Activated T-cell treated with anti-CD3 and anti-CD28 coated beads, Interleukin-2, amount 50 U/mL, for 72 hours (primary cell): ENCODE results near the gene SKIC8. TPM values are rescaled to one million over a fixed set of nuclear protein-coding genes. Genes with fewer than 3 reads are reported as not detected.

Experiments
- ATAC-seq, 2 donors: fragments of 150-1000 bp; cut with Tn5 transposase; replicated peaks in 1 of 2; 2 replicates each; pipeline ENCODE4 v1.10.0; 2021; ENCODE audit warnings: moderate library complexity in 2 of 2, mild to moderate bottlenecking in 1 of 2
- DNase-seq, 2 donors: peaks; one replicate each; pipeline ENCODE4 v3.0.0; 2021 to 2022; ENCODE audit warnings: mixed read lengths in 1 of 2
- H3K27ac Mint-ChIP-seq: one replicate; pipeline ENCODE4 v1.8.0; 2022; ENCODE audit warnings: mild to moderate bottlenecking, moderate library complexity, mixed read lengths
- H3K27me3 Mint-ChIP-seq: one replicate; pipeline ENCODE4 v1.8.0; 2022; ENCODE audit warnings: low read depth, mixed read lengths
- H3K36me3 Mint-ChIP-seq, 2 donors: one replicate each; pipeline ENCODE4 v1.8.0; 2022; ENCODE audit warnings: mixed read lengths in 2 of 2, mild to moderate bottlenecking in 1 of 2; ENCODE audit not compliant: insufficient read depth in 2 of 2
- H3K4me1 Mint-ChIP-seq: one replicate; pipeline ENCODE4 v1.8.0; 2022; ENCODE audit warnings: low read depth, mixed read lengths
- H3K4me3 Mint-ChIP-seq, 2 donors: one replicate each; pipeline ENCODE4 v1.8.0; 2022; ENCODE audit warnings: mild to moderate bottlenecking in 2 of 2, mixed read lengths in 2 of 2, moderate library complexity in 2 of 2
- H3K9me3 Mint-ChIP-seq, 2 donors: one replicate each; pipeline ENCODE4 v1.8.0; 2022; ENCODE audit warnings: mixed read lengths in 2 of 2
- total RNA-seq, 2 donors: library from RNA; stranded (reverse); gene quantifications; one replicate each; pipeline ENCODE4 v1.2.3, GENCODE V29; 2022

SKIC8 gene
- total RNA-seq, 2 donors from 2014 or later: 31.0 to 31.3 TPM

DNA sequence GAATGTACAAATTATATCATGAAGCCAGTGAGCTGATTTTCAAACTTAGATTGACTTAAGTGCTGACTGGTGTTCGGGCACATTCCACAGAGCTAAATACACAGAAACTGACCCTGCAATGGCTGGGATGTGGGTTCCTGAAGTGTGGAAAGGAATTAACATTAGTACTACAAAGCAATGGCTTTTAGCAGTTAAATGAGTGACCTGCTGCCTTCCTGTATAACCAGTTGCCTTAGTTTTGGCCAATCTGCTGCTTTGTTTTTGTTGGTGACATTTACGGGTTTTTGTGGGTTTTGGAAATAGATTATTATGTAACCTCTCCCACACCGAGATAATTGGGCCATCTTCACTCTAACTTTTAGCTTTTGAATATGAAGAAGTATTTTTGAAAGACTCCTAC lies 2.4 kb upstream of the SKIC8 start:
- Mint-ChIP-seq H3K27ac (no peak overlapping the region), H3K36me3 (peaks cover 0 to 1% of the 10 kb centered on the region in 2 donors), H3K27me3 (peaks cover 5% of the 10 kb centered on the region), H3K4me1 (peaks cover 53% of the 10 kb centered on the region), H3K9me3 (no peaks in the 10 kb centered on the region), H3K4me3 (peak overlapping the region in 1 of 2 donors; percentile 17)
- DNase-seq (no peak), ATAC-seq (no peak)

DNA sequence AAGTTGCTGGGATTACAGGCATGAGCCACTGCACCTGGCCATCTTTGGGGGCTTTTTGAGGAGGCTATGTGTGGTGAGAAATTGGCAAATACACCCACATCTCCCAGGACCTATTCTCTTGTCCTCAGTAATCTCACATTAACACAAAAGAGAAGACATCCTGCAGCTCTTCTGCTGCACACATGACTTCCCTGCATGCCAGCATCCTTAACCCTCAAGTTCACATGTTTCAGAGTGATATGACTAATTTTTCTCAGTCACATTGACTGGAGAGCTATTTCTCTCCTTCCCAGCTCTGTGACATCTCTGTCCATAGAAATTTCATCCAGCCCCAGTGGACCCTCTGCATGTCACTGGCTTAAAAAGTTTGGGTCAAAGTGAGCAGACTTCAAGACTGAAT lies 1.9 kb upstream of the SKIC8 start:
- H3K27ac Mint-ChIP-seq: peak overlapping the region; percentile 2
- H3K4me1 Mint-ChIP-seq: peaks cover 53% of the 10 kb centered on the region
- peaks cover 0 to 1% of the 10 kb centered on the region in 2 donors for H3K36me3 Mint-ChIP-seq
- ATAC-seq (no peak), DNase-seq (no peak)
- no peaks in the 10 kb centered on the region for H3K9me3 Mint-ChIP-seq
- H3K27me3 Mint-ChIP-seq: peaks cover 5% of the 10 kb centered on the region
- H3K4me3 Mint-ChIP-seq: peak overlapping the region; percentile 17 to 21

DNA sequence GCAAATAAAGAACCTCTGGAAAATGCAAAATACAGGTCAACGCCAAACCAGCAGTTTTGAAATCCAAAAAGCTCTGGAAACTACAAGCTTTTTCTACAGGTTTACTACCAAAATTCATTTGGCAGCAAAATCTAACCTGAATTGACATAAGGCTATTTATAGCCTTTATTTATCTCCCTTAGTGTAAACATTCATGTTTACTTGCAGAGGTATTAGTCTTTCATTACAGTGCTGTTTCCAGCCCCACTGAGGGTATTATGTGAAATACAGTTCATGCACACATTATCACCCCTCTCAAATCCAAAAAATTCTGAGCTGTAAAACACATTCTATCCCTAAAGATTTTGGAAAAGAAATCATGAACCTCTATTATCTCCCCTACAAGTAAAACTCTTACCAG lies 7.2 kb downstream of the SKIC8 start:
- no peak for DNase-seq
- Mint-ChIP-seq H3K9me3 (no peaks in the 10 kb centered on the region), H3K36me3 (peaks cover 0 to 10% of the 10 kb centered on the region in 2 donors), H3K4me3 (no peak overlapping the region), H3K27me3 (no peaks in the 10 kb centered on the region), H3K4me1 (peaks cover 6% of the 10 kb centered on the region), H3K27ac (no peak overlapping the region)
- ATAC-seq: no peak

DNA sequence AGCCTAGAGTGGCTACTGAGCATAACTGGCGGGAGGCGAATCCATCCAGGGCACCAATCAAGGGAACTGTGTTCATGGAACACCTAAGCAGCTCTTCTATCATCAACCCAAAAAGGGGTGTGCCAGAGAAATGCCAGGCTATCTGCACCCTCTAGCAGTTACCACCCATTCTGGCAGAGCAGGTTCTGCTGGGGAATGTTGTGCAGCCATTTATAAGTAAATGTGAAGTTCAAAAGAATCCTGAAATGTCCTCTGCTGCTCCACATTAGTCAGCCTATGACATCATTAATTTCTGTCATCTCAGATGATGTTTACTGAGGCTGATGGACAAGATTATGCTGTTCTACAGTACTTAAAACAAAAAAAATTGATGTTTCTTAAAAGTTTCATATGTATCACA lies 7.7 kb downstream of the SKIC8 start:
- no peaks in the 10 kb centered on the region for H3K27me3 Mint-ChIP-seq
- no peaks in the 10 kb centered on the region for H3K9me3 Mint-ChIP-seq
- no peak overlapping the region for H3K4me3 Mint-ChIP-seq
- ATAC-seq: no peak
- H3K27ac Mint-ChIP-seq: no peak overlapping the region
- DNase-seq: no peak
- peaks cover 6% of the 10 kb centered on the region for H3K4me1 Mint-ChIP-seq
- H3K36me3 Mint-ChIP-seq: peaks cover 0 to 11% of the 10 kb centered on the region in 2 donors

DNA sequence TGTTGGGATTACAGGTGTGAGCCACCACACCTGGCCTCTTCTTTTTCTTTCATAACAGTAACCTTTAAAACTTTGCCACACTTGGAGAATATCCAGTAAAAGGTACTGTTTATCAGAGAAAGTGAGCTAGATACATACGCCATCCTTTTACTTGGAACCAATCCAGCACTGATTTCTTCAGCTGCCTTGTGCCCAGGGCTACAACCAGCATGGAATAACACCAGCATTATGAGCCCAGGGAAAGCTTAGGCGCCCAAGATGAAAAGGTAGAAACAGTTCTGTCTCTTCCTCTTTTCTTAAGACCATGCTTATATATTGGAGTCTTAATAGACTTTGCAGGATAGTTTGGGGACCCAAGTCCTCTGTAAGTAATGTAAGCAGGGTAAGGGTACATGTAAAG lies 8.4 kb downstream of the SKIC8 start:
- no peaks in the 10 kb centered on the region for H3K9me3 Mint-ChIP-seq
- ATAC-seq: no peak
- H3K27me3 Mint-ChIP-seq: no peaks in the 10 kb centered on the region
- peaks cover 0 to 13% of the 10 kb centered on the region in 2 donors for H3K36me3 Mint-ChIP-seq
- no peak overlapping the region for H3K4me3 Mint-ChIP-seq
- H3K4me1 Mint-ChIP-seq: peaks cover 6% of the 10 kb centered on the region
- H3K27ac Mint-ChIP-seq: no peak overlapping the region
- DNase-seq: no peak

DNA sequence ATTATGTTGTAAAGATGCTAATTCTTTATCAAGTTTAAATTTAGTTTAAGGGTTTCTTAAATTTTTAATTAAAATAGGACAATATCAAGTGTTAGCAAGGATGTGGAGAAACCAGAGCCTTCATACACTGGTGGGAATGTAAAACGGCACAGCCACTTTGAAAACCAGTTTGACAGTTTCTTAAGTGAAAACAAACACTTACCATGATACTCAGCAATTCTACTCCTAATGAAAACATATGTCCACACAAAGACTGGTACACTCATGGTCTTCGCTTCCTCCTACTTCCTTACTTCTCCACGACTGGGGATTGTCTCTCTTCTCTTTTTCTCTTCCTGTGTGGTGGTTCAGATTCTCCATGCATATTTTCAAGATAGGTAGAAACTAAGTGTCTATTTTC lies 9.2 kb downstream of the SKIC8 start:
- no peak for DNase-seq
- Mint-ChIP-seq H3K27me3 (no peaks in the 10 kb centered on the region), H3K27ac (no peak overlapping the region), H3K4me1 (peaks cover 3% of the 10 kb centered on the region), H3K36me3 (peaks cover 0 to 19% of the 10 kb centered on the region in 2 donors), H3K9me3 (no peaks in the 10 kb centered on the region), H3K4me3 (no peak overlapping the region)
- ATAC-seq: no peak

DNA sequence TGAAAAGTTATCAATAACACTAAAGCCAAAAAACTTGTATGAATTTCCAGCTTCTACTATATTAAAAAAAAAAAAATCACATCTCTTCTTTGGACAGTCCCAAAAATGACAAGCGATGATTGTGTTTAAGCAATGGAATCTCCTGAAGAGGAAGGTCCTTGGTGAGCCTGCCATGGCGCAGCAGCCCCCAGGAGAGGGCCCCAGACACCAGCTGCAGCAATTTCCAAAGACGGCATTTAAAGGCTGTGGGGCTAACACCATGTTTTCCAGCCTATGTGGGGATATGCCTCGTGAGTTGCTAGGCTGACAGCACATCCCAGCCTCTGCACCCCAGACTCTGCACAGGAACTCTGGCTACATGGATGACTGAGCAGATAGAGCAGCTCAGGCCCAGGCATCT lies 14.7 kb downstream of the SKIC8 start:
- Mint-ChIP-seq H3K27ac (no peak overlapping the region), H3K36me3 (peaks cover 2 to 16% of the 10 kb centered on the region in 2 donors), H3K4me3 (no peak overlapping the region), H3K9me3 (no peaks in the 10 kb centered on the region), H3K27me3 (no peaks in the 10 kb centered on the region), H3K4me1 (no peaks in the 10 kb centered on the region)
- ATAC-seq (no peak), DNase-seq (no peak)

DNA sequence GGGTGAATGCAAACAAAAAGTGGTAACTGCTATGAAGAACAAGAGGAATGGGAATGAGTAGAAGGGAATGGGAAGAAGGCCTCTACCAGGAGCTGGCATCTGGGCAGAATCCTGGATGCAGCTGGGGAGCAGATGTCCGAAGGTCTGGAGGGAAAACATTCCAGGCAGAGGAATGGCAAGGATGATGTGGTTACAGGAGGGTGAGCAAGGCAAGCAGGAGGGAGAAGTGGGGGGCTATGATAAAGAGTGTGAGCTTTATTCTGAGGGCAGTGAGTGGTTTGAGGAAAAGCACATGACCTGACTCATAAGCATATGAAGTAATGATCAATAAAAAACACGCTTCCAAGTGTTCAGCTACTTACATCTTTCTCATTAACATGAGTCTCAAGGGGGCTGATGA lies 17.1 kb downstream of the SKIC8 start:
- DNase-seq (no peak), ATAC-seq (no peak)
- H3K27me3 Mint-ChIP-seq: no peaks in the 10 kb centered on the region
- H3K9me3 Mint-ChIP-seq: no peaks in the 10 kb centered on the region
- H3K4me1 Mint-ChIP-seq: no peaks in the 10 kb centered on the region
- H3K4me3 Mint-ChIP-seq: no peak overlapping the region
- H3K36me3 Mint-ChIP-seq: peaks cover 2 to 19% of the 10 kb centered on the region in 2 donors
- no peak overlapping the region for H3K27ac Mint-ChIP-seq

DNA sequence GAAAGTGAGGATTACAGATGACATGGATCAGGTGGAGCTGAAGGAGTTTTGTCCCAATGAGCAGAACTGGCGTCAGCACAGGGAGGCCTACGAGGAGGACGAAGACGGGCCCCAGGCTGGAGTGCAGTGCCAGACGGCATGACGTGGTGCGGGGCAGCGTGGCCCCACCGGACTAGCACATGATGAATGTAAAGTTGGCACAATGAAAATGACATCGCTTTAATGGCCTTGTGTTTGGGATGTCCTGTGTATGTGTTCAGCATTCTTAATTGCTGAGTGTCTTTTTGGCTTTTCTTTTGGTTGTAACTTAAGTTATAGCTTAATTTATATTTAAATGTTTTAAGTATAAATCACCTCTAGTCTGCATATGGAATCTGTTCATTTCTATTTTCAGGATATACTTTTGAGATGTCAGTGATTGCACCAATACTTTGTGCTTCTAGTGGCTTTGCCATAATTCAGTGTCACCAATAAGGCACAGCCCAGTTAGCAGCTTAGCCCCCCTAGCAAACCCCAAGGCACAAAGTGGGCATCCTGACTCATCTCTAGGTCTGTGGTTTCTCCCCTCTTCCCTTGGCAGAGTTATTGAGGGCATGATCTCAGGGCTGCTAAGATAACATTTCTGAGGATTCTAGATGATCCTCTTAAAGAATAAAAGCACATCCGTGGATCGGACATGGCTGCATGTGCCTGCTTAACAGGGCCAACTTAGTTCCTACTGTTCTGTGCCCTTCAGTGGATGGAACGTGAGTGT lies 18.9 kb downstream of the SKIC8 start:
- Mint-ChIP-seq H3K27me3 (no peaks in the 10 kb centered on the region), H3K9me3 (no peaks in the 10 kb centered on the region), H3K4me1 (no peaks in the 10 kb centered on the region), H3K27ac (no peak overlapping the region), H3K36me3 (peaks cover 2 to 10% of the 10 kb centered on the region in 2 donors), H3K4me3 (no peak overlapping the region)
- DNase-seq: no peak
- ATAC-seq: no peak

DNA sequence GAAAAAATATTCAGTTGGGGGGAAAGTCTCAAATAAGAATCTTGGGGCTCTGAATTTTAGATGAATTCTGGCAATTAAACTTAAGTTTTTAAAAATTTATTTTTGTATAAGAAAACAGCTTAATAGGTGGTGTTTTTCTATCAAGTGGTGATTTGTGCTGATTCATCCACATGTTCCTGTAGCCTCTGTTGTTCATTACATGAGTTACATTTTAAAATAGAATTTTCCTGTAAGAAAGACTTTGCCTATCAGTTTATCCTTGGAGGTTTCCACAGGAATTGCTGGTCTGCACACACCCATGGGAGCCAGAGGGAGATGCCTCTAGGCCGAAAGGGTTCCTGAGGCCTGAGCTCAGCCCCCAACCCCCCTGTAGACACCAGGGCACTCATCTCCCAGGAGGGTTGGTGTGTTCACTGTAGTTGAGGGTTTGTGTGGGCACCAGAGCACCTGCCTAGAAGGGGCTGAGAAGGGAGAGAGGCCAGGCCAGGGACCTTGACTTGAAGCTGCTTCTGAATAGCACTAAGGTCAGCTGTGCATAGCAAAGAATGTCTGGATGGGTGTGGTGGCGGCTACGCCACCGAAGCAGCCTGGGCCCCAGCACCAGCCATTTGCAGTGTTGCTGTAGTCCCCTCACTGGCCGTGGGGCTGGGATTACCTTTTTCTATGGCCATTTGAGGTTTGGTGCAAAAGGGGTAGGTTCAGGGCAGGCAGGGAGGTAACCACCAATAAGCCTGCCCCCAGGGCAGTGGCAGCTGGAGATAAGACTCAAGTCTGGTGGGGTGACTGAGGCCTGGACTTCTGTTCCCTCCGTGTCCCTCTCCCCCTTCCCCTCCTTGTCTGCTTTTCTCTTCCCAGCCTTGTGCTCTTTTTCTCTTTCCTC lies 23.1 kb downstream of the SKIC8 start:
- Mint-ChIP-seq H3K36me3 (peaks cover 0 to 8% of the 10 kb centered on the region in 2 donors), H3K4me1 (no peaks in the 10 kb centered on the region), H3K27me3 (no peaks in the 10 kb centered on the region), H3K4me3 (no peak overlapping the region), H3K9me3 (no peaks in the 10 kb centered on the region), H3K27ac (peak overlapping the region; percentile 46)
- ATAC-seq (no peak), DNase-seq (no peak)

DNA sequence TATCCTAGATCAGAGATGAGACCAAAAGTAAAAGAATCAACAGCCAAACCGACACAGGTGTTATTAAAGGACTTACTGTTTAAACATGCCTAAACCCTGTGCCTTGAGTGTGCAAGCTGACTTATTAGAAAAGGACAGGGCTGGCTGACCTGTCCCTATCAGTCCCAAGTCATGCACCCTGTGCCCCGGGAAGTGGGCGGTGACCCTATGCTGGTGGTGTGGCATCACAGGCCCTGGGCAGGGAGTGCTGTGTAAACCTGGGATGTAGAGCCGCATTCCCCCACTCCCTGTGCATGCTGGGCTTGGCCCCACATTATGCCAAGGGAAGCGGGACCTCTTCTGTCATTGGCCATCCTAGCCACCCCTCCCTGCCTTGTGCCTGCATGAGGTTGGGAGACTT lies 24.4 kb downstream of the SKIC8 start:
- Mint-ChIP-seq H3K27ac (no peak overlapping the region), H3K9me3 (no peaks in the 10 kb centered on the region), H3K27me3 (no peaks in the 10 kb centered on the region), H3K36me3 (peaks cover 0 to 8% of the 10 kb centered on the region in 2 donors), H3K4me1 (no peaks in the 10 kb centered on the region), H3K4me3 (no peak overlapping the region)
- DNase-seq (no peak), ATAC-seq (no peak)

DNA sequence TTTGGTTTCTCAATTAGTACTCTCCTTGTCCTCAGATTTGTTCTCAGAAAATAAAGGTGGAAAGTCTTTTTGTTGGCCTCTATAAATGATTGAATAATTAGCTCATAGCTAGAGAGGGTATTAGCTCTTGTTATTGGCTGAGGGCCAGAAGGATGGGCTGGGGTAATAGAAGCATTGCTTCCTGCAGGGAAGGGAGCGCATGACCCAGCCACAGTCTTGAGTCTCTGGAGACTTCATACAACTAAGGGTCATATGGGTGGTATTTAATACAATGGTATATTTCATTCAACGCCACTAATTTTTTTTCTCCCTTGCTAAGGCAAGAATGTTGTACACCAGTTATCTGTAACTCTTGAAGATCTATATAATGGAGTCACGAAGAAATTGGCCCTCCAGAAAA lies 26.6 kb downstream of the SKIC8 start:
- no peaks in the 10 kb centered on the region for H3K27me3 Mint-ChIP-seq
- no peak for DNase-seq
- no peaks in the 10 kb centered on the region for H3K9me3 Mint-ChIP-seq
- H3K4me1 Mint-ChIP-seq: peaks cover 10% of the 10 kb centered on the region
- no peak overlapping the region for H3K4me3 Mint-ChIP-seq
- no peak for ATAC-seq
- H3K36me3 Mint-ChIP-seq: peaks cover 0 to 3% of the 10 kb centered on the region in 2 donors
- no peak overlapping the region for H3K27ac Mint-ChIP-seq

DNA sequence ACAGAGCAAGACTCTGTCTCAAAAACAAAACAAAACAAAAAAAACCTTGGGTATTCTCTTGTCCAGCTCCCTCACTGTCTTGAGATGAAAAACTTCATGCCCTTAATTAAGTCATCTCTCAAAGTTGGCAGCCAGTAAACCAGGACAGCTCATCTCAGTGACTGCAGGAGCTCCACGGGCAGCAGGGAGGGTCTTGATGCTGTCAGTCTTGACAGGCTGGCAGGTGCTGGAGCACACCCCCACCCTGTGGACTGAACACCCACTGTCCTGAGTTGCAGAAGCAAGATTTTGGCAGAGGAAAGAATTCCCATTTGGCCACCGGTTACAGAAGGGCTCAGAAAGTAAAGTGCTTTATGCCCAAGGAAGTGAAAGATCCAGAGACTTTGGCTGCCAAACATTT lies 27.1 kb downstream of the SKIC8 start:
- no peak for ATAC-seq

More for the DNA sequence above, 27.1 kb downstream of the SKIC8 start:
- no peaks in the 10 kb centered on the region for H3K9me3 Mint-ChIP-seq
- no peak overlapping the region for H3K27ac Mint-ChIP-seq
- DNase-seq: no peak
- no peaks in the 10 kb centered on the region for H3K27me3 Mint-ChIP-seq
- H3K36me3 Mint-ChIP-seq: peaks cover 0 to 2% of the 10 kb centered on the region in 2 donors
- no peak overlapping the region for H3K4me3 Mint-ChIP-seq
- peaks cover 14% of the 10 kb centered on the region for H3K4me1 Mint-ChIP-seq
